Measurements from ENCODE around the gene ANO4. TPM values are rescaled to one million over a fixed set of nuclear protein-coding genes. Genes with fewer than 3 reads are reported as not detected.

ANO4 gene
- total and polyA plus RNA-seq, 8 donors, result 0.37 TPM; not detected in 7

- peaks cover 0 to 11% (median 5%) of the 10 kb centered on the region in 4 donors for H3K9me3 ChIP-seq
- no peak overlapping the region for H3K4me3 ChIP-seq
- no peaks in the 10 kb centered on the region for H3K4me1 ChIP-seq
- H3K36me3 ChIP-seq, result no peaks in the 10 kb centered on the region
- TF ChIP-seq CTCF (IDR thresholded peaks at IDR 0.05), result no peak
- TF ChIP-seq POLR2AphosphoS5 (IDR thresholded peaks at IDR 0.05), result no peak
- no peak for TF ChIP-seq EP300 (IDR thresholded peaks at IDR 0.05)
- no peak for TF ChIP-seq POLR2A (IDR thresholded peaks at IDR 0.05)
- intact Hi-C loops (cut with DNase I; ENCODE audit: low total_unique reads), result no loop called here
- no peaks in the 10 kb centered on the region for H3K27me3 ChIP-seq
- H3K27ac ChIP-seq, result no peak overlapping the region
- WGBS, 5 donors, result 70 to 85% (median 78%) methylated on average over 4 of the region's 4 CpGs
- DNase-seq, result no peak
Observed at GRCh38 chr12:101019201-101019600, 224.6 kb downstream of the ANO4 start.

- DNase-seq, result no peak
- Histone ChIP-seq H3K27ac (no peak overlapping the region), H3K27me3 (no peaks in the 10 kb centered on the region), H3K4me1 (no peaks in the 10 kb centered on the region), H3K4me3 (no peak overlapping the region), H3K36me3 (no peaks in the 10 kb centered on the region), H3K9me3 (peaks cover 0 to 11% (median 5%) of the 10 kb centered on the region in 4 donors)
- WGBS, 5 donors, result 70 to 87% (median 85%) methylated on average over 3 of the region's 3 CpGs
- intact Hi-C loops (cut with DNase I; ENCODE audit: low total_unique reads), result no loop called here
- TF ChIP-seq EP300 (IDR thresholded peaks at IDR 0.05), result no peak
- no peak for TF ChIP-seq CTCF (IDR thresholded peaks at IDR 0.05)
- no peak for TF ChIP-seq POLR2AphosphoS5 (IDR thresholded peaks at IDR 0.05)
- no peak for TF ChIP-seq POLR2A (IDR thresholded peaks at IDR 0.05)
Observed at GRCh38 chr12:101019667-101020066, 225.1 kb downstream of the ANO4 start.

GRCh38 chr12:101021442-101021841 is 226.9 kb downstream of the ANO4 start:
- H3K4me3 ChIP-seq, result no peak overlapping the region
- no peak for DNase-seq
- TF ChIP-seq POLR2AphosphoS5 (IDR thresholded peaks at IDR 0.05) (no peak), POLR2A (IDR thresholded peaks at IDR 0.05) (no peak), CTCF (IDR thresholded peaks at IDR 0.05) (no peak)
- H3K4me1 ChIP-seq, result no peaks in the 10 kb centered on the region
- WGBS, 5 donors, result 78 to 83% (median 81%) methylated on average over 3 of the region's 3 CpGs
- intact Hi-C loops (cut with DNase I; ENCODE audit: low total_unique reads), result no loop called here
- H3K36me3 ChIP-seq, result no peaks in the 10 kb centered on the region
- no peak overlapping the region for H3K27ac ChIP-seq
- no peaks in the 10 kb centered on the region for H3K27me3 ChIP-seq
- H3K9me3 ChIP-seq, result peaks cover 0 to 11% (median 5%) of the 10 kb centered on the region in 4 donors

GRCh38 chr12:101021911-101022388 is 227.4 kb downstream of the ANO4 start:
- Histone ChIP-seq H3K4me3 (no peak overlapping the region), H3K9me3 (peaks cover 0 to 12% (median 5%) of the 10 kb centered on the region in 4 donors), H3K27ac (no peak overlapping the region), H3K36me3 (no peaks in the 10 kb centered on the region), H3K4me1 (no peaks in the 10 kb centered on the region), H3K27me3 (no peaks in the 10 kb centered on the region)
- intact Hi-C loops (cut with DNase I; ENCODE audit: low total_unique reads), result no loop called here
- no peak for DNase-seq
- TF ChIP-seq EP300 (IDR thresholded peaks at IDR 0.05), result no peak
- TF ChIP-seq POLR2A (IDR thresholded peaks at IDR 0.05), result no peak
- TF ChIP-seq CTCF (IDR thresholded peaks at IDR 0.05), result no peak
- no peak for TF ChIP-seq POLR2AphosphoS5 (IDR thresholded peaks at IDR 0.05)

Data from stomach (tissue), 9 donors.